HL-60 (cell line): Measurements from ENCODE around the gene MYRIP.

Experiments
- CTCF ChIP-seq: IDR thresholded peaks from one replicate; pipeline ENCODE4 v1.5.1; 2011; ENCODE audit warnings: low read length, control low read depth, inconsistent platforms; ENCODE audit not compliant: insufficient read depth
- POLR2AphosphoS5 ChIP-seq: IDR thresholded peaks from 2 replicates; pipeline ENCODE4 v1.6.1; 2012; ENCODE audit warnings: low read depth
- TF ChIP-seq, protein P1 (sequence below): IDR thresholded peaks from 2 replicates; pipeline ENCODE4 v1.6.1; 2012; ENCODE audit warnings: low read depth; ENCODE audit not compliant: insufficient replicate concordance

DNA sequence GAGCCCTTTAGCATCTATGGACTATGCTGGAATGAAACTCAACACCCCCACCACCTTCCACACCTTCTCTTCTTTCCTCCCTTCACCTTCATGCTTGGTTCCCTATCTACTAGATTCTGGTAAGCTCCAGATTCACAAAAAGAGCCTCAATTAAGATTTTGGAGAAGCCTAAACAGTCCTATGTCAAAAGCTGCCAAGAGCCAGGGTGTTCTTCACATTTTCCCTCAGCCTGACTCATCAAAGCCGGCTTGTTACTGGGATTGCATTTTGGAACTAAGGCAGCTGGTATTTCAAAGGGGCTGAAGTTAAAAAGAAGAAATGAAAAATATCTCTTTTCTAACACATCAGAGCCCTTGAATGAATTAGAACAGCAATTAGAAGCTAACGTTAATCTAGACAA, 247.7 kb downstream of the MYRIP start:
- TF ChIP-seq, protein P1, sequence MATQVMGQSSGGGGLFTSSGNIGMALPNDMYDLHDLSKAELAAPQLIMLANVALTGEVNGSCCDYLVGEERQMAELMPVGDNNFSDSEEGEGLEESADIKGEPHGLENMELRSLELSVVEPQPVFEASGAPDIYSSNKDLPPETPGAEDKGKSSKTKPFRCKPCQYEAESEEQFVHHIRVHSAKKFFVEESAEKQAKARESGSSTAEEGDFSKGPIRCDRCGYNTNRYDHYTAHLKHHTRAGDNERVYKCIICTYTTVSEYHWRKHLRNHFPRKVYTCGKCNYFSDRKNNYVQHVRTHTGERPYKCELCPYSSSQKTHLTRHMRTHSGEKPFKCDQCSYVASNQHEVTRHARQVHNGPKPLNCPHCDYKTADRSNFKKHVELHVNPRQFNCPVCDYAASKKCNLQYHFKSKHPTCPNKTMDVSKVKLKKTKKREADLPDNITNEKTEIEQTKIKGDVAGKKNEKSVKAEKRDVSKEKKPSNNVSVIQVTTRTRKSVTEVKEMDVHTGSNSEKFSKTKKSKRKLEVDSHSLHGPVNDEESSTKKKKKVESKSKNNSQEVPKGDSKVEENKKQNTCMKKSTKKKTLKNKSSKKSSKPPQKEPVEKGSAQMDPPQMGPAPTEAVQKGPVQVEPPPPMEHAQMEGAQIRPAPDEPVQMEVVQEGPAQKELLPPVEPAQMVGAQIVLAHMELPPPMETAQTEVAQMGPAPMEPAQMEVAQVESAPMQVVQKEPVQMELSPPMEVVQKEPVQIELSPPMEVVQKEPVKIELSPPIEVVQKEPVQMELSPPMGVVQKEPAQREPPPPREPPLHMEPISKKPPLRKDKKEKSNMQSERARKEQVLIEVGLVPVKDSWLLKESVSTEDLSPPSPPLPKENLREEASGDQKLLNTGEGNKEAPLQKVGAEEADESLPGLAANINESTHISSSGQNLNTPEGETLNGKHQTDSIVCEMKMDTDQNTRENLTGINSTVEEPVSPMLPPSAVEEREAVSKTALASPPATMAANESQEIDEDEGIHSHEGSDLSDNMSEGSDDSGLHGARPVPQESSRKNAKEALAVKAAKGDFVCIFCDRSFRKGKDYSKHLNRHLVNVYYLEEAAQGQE, result no peak
- no peak for TF ChIP-seq POLR2AphosphoS5
- no peak for TF ChIP-seq CTCF
